Ovary (tissue), 9 donors: ENCODE data around the gene MECP2. TPM values are rescaled to one million over a fixed set of nuclear protein-coding genes. Genes with fewer than 3 reads are reported as not detected.

Source experiments
- DNase-seq, 5 donors: peaks; one replicate each; pipeline ENCODE4 v3.0.0-alpha.2; 2019 to 2020
- H3K27ac ChIP-seq, 2 donors: fragments of 200-600 bp; one replicate each; pipeline versions ENCODE4 v1.5.1 to v1.8.0; 2019 to 2022
- H3K27me3 ChIP-seq: fragments of 200-600 bp; one replicate; pipeline ENCODE4 v1.8.0; 2022
- H3K36me3 ChIP-seq: fragments of 200-600 bp; sonication (generic); one replicate; pipeline ENCODE4 v1.5.1; 2019
- H3K4me1 ChIP-seq: one replicate; pipeline ENCODE4 v1.8.1; 2013; ENCODE audit warnings: mild to moderate bottlenecking, moderate library complexity; ENCODE audit not compliant: insufficient read depth
- H3K4me3 ChIP-seq: fragments of 200-600 bp; sonication (generic); one replicate; pipeline ENCODE4 v1.5.1; 2017
- H3K9me3 ChIP-seq, 2 donors: fragments of 200-600 bp in 1 of 2; sonication (generic) in 1 of 2; one replicate each; pipeline versions ENCODE4 v1.5.1 to v1.8.1; 2013 to 2019; ENCODE audit warnings: mild to moderate bottlenecking in 1 of 2, moderate library complexity in 1 of 2
- CTCF ChIP-seq, 3 donors: fragments of 450-650 bp in 2 of 3; fragments of 200-600 bp in 1 of 3; IDR thresholded peaks; one replicate each; pipeline versions ENCODE4 v1.5.1 to v1.8.0; 2016 to 2022; ENCODE audit warnings: antibody characterized with exemption in 3 of 3, mild to moderate bottlenecking in 1 of 3
- EP300 ChIP-seq: sonication (generic); formaldehyde crosslinking; IDR thresholded peaks from one replicate; pipeline ENCODE4 v1.6.1; 2017; ENCODE audit warnings: antibody characterized with exemption
- POLR2A ChIP-seq: fragments of 450-650 bp; IDR thresholded peaks from one replicate; pipeline ENCODE4 v1.6.1; 2017; ENCODE audit warnings: antibody characterized with exemption, mild to moderate bottlenecking, moderate library complexity
- WGBS, 3 donors: extraction: QIAGEN DNeasy Blood & Tissue Kit in 1 of 3; methylation state at CpG; one replicate each; pipeline versions ENCODE4 v1.1.5 to v1.1.7; 2013 to 2017; 5-methylcytosine and 5-hydroxymethylcytosine counted together
- intact Hi-C, 4 donors: fragments of 100-400 bp; cut with DNase I; formaldehyde crosslinking; loops; one replicate each; pipeline versions ENCODE4 v1.11.0 to v1.15.1; 2022 to 2023
- polyA plus RNA-seq, 2 donors: library from polyadenylated mRNA; stranded (reverse); fragments of 200-250 nt in 1 of 2; fragments of 350-450 nt in 1 of 2; fragmentation: Illumina TruSeq in 1 of 2; extraction: RNeasy Lipid Tissue Mini Kit (QIAGEN cat#74804) in 1 of 2; gene quantifications; one replicate each; pipeline ENCODE4 v1.2.3, GENCODE V29; 2013 to 2014
- total RNA-seq, 7 donors: library from RNA; depleted of rRNA in 2 of 7; stranded (reverse); fragments of >200 nt in 2 of 7; fragmentation: NEBNext Ultra II Directional in 3 of 7; extraction: Animal tissue kit (Norgen Biotek cat#: 25700) in 3 of 7; gene quantifications; one replicate each; pipeline versions ENCODE4 v1.1.0 to v1.2.4, GENCODE V29; 2016 to 2023
- donor health status: DM: no; HTN: no; CAD: no; lungs with moderate emphysema.
- donor health status: DM: no; HTN: no; CAD: no.
- donor health status: Bipolar disorder and iron deficiency.
- donor health status: DM: yes; HTN: yes; CAD: no.
- donor health status: DM: no; HTN: no; CAD: no.
- donor health status: DM: yes; HTN: yes; CAD: no.

The MECP2 gene
- total and polyA plus RNA-seq, 9 donors = 26.8 to 91.2 (median 62.2) TPM

GRCh38 chrX:154083126-154083517, 14.4 kb downstream of the MECP2 start:
- no peak for DNase-seq
- peaks cover 6% of the 10 kb centered on the region for H3K4me1 ChIP-seq
- H3K27ac ChIP-seq = no peak overlapping the region
- intact Hi-C loops = no loop called here
- TF ChIP-seq EP300 (no peak), CTCF (IDR thresholded peaks at IDR 0.05) (no peak), POLR2A (no peak)
- no peaks in the 10 kb centered on the region for H3K27me3 ChIP-seq
- H3K36me3 ChIP-seq = no peaks in the 10 kb centered on the region
- 55 to 58% (median 56%) methylated on average over 6 of the region's 6 CpGs for WGBS, 3 donors
- no peaks in the 10 kb centered on the region for H3K9me3 ChIP-seq
- H3K4me3 ChIP-seq = no peak overlapping the region

- no peaks in the 10 kb centered on the region for H3K27me3 ChIP-seq
- no peaks in the 10 kb centered on the region for H3K36me3 ChIP-seq
- WGBS, 3 donors = 43 to 58% (median 48%) methylated on average over 11 of the region's 11 CpGs
- peaks cover 6% of the 10 kb centered on the region for H3K4me1 ChIP-seq
- intact Hi-C loops = no loop called here
- no peak overlapping the region for H3K27ac ChIP-seq
- DNase-seq = no peak
- no peaks in the 10 kb centered on the region for H3K9me3 ChIP-seq
- TF ChIP-seq POLR2A = no peak
- TF ChIP-seq CTCF (IDR thresholded peaks at IDR 0.05) = no peak
- TF ChIP-seq EP300 = no peak
- H3K4me3 ChIP-seq = no peak overlapping the region
These were observed 15.0 kb downstream of the MECP2 start for GRCh38 chrX:154082396-154083125.

GRCh38 chrX:154077101-154077500, 20.4 kb downstream of the MECP2 start:
- intact Hi-C loops = no loop called here
- H3K4me3 ChIP-seq = no peak overlapping the region
- peaks cover 1% of the 10 kb centered on the region for H3K4me1 ChIP-seq
- no peaks in the 10 kb centered on the region for H3K9me3 ChIP-seq
- WGBS, 3 donors = 93 to 96% (median 93%) methylated on average over 4 of the region's 4 CpGs
- no peaks in the 10 kb centered on the region for H3K27me3 ChIP-seq
- no peak for TF ChIP-seq CTCF (IDR thresholded peaks at IDR 0.05)
- TF ChIP-seq EP300 = no peak
- no peak for TF ChIP-seq POLR2A
- no peak for DNase-seq
- H3K36me3 ChIP-seq = no peaks in the 10 kb centered on the region
- no peak overlapping the region for H3K27ac ChIP-seq

GRCh38 chrX:154074199-154074598, 23.3 kb downstream of the MECP2 start:
- 62 to 73% (median 67%) methylated on average over 3 of the region's 3 CpGs for WGBS, 3 donors
- no peak for DNase-seq
- H3K27ac ChIP-seq = no peak overlapping the region

More at GRCh38 chrX:154074199-154074598, 23.3 kb downstream of the MECP2 start:
- intact Hi-C loops = no loop called here
- Histone ChIP-seq H3K9me3 (no peaks in the 10 kb centered on the region), H3K4me3 (no peak overlapping the region), H3K4me1 (peaks cover 1% of the 10 kb centered on the region), H3K27me3 (no peaks in the 10 kb centered on the region), H3K36me3 (no peaks in the 10 kb centered on the region)
- no peak for TF ChIP-seq POLR2A
- TF ChIP-seq CTCF (IDR thresholded peaks at IDR 0.05) = no peak
- TF ChIP-seq EP300 = no peak
